HG03045 (cell line): Measurements from ENCODE around the gene CDK5R2.

ENCODE experiments used
- ATAC-seq: cut with Tn5 transposase; IDR thresholded peaks from one replicate; pipeline ENCODE4 v1.9.1; 2021; ENCODE audit warnings: mild to moderate bottlenecking, moderate library complexity; ENCODE audit not compliant: unreplicated experiment

CDK5R2 gene

GRCh38 chr2:218961651-218962570 is 2.4 kb downstream of the CDK5R2 start:
- no peak for ATAC-seq

- no peak for ATAC-seq
These were observed 3.5 kb downstream of the CDK5R2 start for GRCh38 chr2:218962859-218963492.

- no peak for ATAC-seq
These were observed 4.1 kb downstream of the CDK5R2 start for GRCh38 chr2:218963601-218964000.

- no peak for ATAC-seq
These were observed 4.7 kb downstream of the CDK5R2 start for GRCh38 chr2:218964041-218964771.

GRCh38 chr2:218970894-218971293 is 11.4 kb downstream of the CDK5R2 start:
- no peak for ATAC-seq

GRCh38 chr2:218975060-218975777 is 15.8 kb downstream of the CDK5R2 start:
- ATAC-seq, result no peak

GRCh38 chr2:218979846-218980734 is 20.6 kb downstream of the CDK5R2 start:
- ATAC-seq, result peak; percentile 80

- no peak for ATAC-seq
These were observed 21.4 kb downstream of the CDK5R2 start for GRCh38 chr2:218980735-218981389.

- ATAC-seq, result no peak
These were observed 22.0 kb downstream of the CDK5R2 start for GRCh38 chr2:218981390-218981880.

- no peak for ATAC-seq
These were observed 22.6 kb downstream of the CDK5R2 start for GRCh38 chr2:218981881-218982585.

GRCh38 chr2:218982586-218983262 is 23.3 kb downstream of the CDK5R2 start:
- no peak for ATAC-seq

- ATAC-seq, result no peak
These were observed 23.9 kb downstream of the CDK5R2 start for GRCh38 chr2:218983263-218983933.

- ATAC-seq, result no peak
These were observed 24.4 kb downstream of the CDK5R2 start for GRCh38 chr2:218983934-218984238.

GRCh38 chr2:218984239-218985020 is 25.0 kb downstream of the CDK5R2 start:
- no peak for ATAC-seq

GRCh38 chr2:218985021-218985324 is 25.5 kb downstream of the CDK5R2 start, which contains the start of gene FEV:
TSS of gene FEV (minus strand) at chr2:218985184. CDS start at chr2:218985075, 109 bp downstream.
- no peak for ATAC-seq

- ATAC-seq, result no peak
These were observed 26.0 kb downstream of the CDK5R2 start for GRCh38 chr2:218985325-218986091.
